ENCODE results near the gene NTM. TPM values are rescaled to one million over a fixed set of nuclear protein-coding genes. Genes with fewer than 3 reads are reported as not detected.
A peak's percentile ranks its signal among the peaks of the same experiment; 100 is the strongest.

NTM gene
- total and polyA plus RNA-seq, 2 donors (not counting 1 experiment from before 2014, with no cell fraction given) = 12.3 to 28.6 TPM

DNA sequence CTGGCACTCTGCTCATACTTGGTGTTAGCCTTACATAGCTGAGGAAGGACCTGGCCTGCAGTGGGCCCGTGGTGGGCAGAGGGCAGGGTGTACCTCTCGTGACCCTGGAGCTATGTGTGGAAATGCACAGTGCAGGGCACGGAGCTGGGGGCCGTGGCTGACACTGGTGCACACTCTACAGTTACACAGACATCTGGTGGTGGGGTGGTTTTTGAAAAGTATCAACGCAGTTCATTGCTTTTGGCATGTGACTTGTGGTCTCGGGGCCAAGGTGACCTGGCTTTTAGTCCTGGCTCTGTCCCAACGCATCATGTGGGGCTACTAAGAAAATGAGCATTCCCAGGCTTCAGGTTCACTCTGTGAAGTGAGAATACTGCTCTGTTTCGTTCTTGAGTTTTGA, 553.6 kb downstream of the NTM start:
- Histone ChIP-seq H3K27ac (ENCODE audit: insufficient read depth, low read length) (peak overlapping the region; percentile 36), H3K4me3 (replicated peaks in 1 of 4; ENCODE audit: control extremely low read depth in 1 of 4, insufficient read depth in 1 of 4, low read depth in 3 of 4, low read length in 4 of 4) (no peak overlapping the region)
- DNase-seq (ENCODE audit: low read depth in 2 of 2) = peak in 1 of 2 donors; percentile 52

DNA sequence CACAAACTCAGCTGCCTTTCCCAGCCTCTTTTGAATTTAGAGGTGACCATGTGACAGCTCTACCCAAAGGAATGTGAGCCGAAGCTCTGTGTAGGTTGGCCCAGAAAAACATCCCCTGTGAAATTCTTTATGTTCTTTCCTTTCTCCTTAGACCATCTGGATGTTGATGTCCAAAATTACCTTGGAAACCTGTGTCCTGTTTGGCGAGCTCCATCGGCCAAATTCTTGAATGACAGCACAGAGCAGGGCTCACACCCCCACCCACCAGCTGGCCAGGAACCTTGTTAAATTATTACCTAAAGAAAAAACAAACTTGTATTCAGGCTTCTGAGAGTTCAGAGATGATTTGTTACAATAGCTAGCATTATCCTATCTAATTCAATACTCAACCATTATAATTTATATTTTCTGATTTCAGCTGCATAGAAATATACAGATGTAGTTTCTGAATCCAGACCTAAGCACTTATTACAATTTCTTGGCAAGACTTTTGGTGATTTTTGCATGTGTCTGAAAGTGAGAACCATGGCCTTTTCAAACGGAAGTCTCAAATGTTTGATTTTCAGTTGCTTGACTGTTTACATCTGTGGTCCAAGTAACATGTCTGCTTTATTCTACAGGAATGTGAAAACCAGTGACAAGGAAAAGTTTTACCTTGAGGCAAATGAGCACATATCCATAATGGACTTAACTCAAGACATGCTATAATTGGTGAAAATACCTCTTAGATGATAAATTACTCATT, 554.2 kb downstream of the NTM start:
- Histone ChIP-seq H3K27me3 (ENCODE audit: control insufficient read depth, insufficient read depth, low read length) (no peaks in the 10 kb centered on the region), H3K9ac (ENCODE audit: insufficient read depth, low read length) (no peak overlapping the region), H3K4me1 (ENCODE audit: control insufficient read depth, extremely low read depth, insufficient read depth, low read length) (peaks cover 5% of the 10 kb centered on the region), H3K9me3 (ENCODE audit: control insufficient read depth, insufficient read depth, low read depth, low read length) (no peaks in the 10 kb centered on the region), H3K79me2 (ENCODE audit: control insufficient read depth, insufficient read depth, low read length) (peaks cover 4% of the 10 kb centered on the region), H2AFZ (ENCODE audit: low read length) (no peak overlapping the region), H3K27ac (ENCODE audit: insufficient read depth, low read length) (peak overlapping the region; percentile 36), H4K20me1 (ENCODE audit: control insufficient read depth, extremely low read depth, insufficient read depth, low read length) (no peaks in the 10 kb centered on the region), H3K4me2 (ENCODE audit: extremely low read depth, insufficient read depth, low read length) (peak overlapping the region; percentile 56), H3K4me3 (replicated peaks in 1 of 4; ENCODE audit: control extremely low read depth in 1 of 4, insufficient read depth in 1 of 4, low read depth in 3 of 4, low read length in 4 of 4) (no peak overlapping the region), H3K36me3 (ENCODE audit: control insufficient read depth, insufficient read depth, low read length) (no peaks in the 10 kb centered on the region)
- peak; percentile 71 to 81 for DNase-seq (ENCODE audit: low read depth in 2 of 2)
- TF ChIP-seq EZH2 (IDR thresholded peaks at IDR 0.05; ENCODE audit: low read length, missing control alignments) = no peak
- TF ChIP-seq, protein P1, sequence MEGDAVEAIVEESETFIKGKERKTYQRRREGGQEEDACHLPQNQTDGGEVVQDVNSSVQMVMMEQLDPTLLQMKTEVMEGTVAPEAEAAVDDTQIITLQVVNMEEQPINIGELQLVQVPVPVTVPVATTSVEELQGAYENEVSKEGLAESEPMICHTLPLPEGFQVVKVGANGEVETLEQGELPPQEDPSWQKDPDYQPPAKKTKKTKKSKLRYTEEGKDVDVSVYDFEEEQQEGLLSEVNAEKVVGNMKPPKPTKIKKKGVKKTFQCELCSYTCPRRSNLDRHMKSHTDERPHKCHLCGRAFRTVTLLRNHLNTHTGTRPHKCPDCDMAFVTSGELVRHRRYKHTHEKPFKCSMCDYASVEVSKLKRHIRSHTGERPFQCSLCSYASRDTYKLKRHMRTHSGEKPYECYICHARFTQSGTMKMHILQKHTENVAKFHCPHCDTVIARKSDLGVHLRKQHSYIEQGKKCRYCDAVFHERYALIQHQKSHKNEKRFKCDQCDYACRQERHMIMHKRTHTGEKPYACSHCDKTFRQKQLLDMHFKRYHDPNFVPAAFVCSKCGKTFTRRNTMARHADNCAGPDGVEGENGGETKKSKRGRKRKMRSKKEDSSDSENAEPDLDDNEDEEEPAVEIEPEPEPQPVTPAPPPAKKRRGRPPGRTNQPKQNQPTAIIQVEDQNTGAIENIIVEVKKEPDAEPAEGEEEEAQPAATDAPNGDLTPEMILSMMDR (conservative IDR thresholded peaks at IDR 0.05 in 1 of 2, IDR thresholded peaks at IDR 0.05 in 1 of 2; ENCODE audit: low read depth in 1 of 2, low read length in 2 of 2) = no peak

More for the DNA sequence above, 553.6 kb downstream of the NTM start:
- no peaks in the 10 kb centered on the region for H3K9me3 ChIP-seq (ENCODE audit: control insufficient read depth, insufficient read depth, low read depth, low read length)
- H3K4me2 ChIP-seq (ENCODE audit: extremely low read depth, insufficient read depth, low read length) = peak overlapping the region; percentile 56
- no peaks in the 10 kb centered on the region for H3K36me3 ChIP-seq (ENCODE audit: control insufficient read depth, insufficient read depth, low read length)
- H2AFZ ChIP-seq (ENCODE audit: low read length) = no peak overlapping the region
- peaks cover 5% of the 10 kb centered on the region for H3K4me1 ChIP-seq (ENCODE audit: control insufficient read depth, extremely low read depth, insufficient read depth, low read length)
- H3K79me2 ChIP-seq (ENCODE audit: control insufficient read depth, insufficient read depth, low read length) = peaks cover 4% of the 10 kb centered on the region
- no peak for TF ChIP-seq EZH2 (IDR thresholded peaks at IDR 0.05; ENCODE audit: low read length, missing control alignments)
- TF ChIP-seq, protein P1 (conservative IDR thresholded peaks at IDR 0.05 in 1 of 2, IDR thresholded peaks at IDR 0.05 in 1 of 2; ENCODE audit: low read depth in 1 of 2, low read length in 2 of 2) = no peak
- no peaks in the 10 kb centered on the region for H3K27me3 ChIP-seq (ENCODE audit: control insufficient read depth, insufficient read depth, low read length)
- no peak overlapping the region for H3K9ac ChIP-seq (ENCODE audit: insufficient read depth, low read length)
- no peaks in the 10 kb centered on the region for H4K20me1 ChIP-seq (ENCODE audit: control insufficient read depth, extremely low read depth, insufficient read depth, low read length)

DNA sequence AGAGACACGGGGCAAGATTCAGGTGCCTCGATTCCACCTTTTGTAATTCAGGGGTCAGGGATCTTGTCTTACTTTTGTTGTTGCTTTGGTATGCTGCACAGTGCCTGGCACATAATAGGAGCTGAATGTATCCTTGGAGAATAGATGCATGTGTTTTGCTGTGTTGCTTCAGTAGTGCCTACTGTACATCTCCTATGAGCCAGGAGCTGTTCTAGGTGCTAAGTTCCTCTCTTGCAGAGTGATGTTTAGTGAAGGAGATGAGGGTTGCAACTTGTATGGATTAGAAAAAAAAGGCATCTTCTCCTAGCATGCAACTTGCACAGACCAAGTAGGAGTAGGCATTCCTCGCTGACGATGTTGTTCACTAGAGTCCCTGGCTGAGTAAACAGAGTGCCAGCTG, 555.4 kb downstream of the NTM start:
- Histone ChIP-seq H3K4me1 (ENCODE audit: control insufficient read depth, extremely low read depth, insufficient read depth, low read length) (peaks cover 5% of the 10 kb centered on the region), H3K36me3 (ENCODE audit: control insufficient read depth, insufficient read depth, low read length) (no peaks in the 10 kb centered on the region), H3K4me3 (replicated peaks in 1 of 4; ENCODE audit: control extremely low read depth in 1 of 4, insufficient read depth in 1 of 4, low read depth in 3 of 4, low read length in 4 of 4) (no peak overlapping the region), H3K9me3 (ENCODE audit: control insufficient read depth, insufficient read depth, low read depth, low read length) (no peaks in the 10 kb centered on the region), H3K4me2 (ENCODE audit: extremely low read depth, insufficient read depth, low read length) (no peak overlapping the region), H3K27me3 (ENCODE audit: control insufficient read depth, insufficient read depth, low read length) (no peaks in the 10 kb centered on the region), H2AFZ (ENCODE audit: low read length) (no peak overlapping the region), H4K20me1 (ENCODE audit: control insufficient read depth, extremely low read depth, insufficient read depth, low read length) (no peaks in the 10 kb centered on the region), H3K79me2 (ENCODE audit: control insufficient read depth, insufficient read depth, low read length) (peaks cover 4% of the 10 kb centered on the region), H3K27ac (ENCODE audit: insufficient read depth, low read length) (no peak overlapping the region), H3K9ac (ENCODE audit: insufficient read depth, low read length) (no peak overlapping the region)
- DNase-seq (ENCODE audit: low read depth in 2 of 2) = no peak
- TF ChIP-seq, protein P1 (conservative IDR thresholded peaks at IDR 0.05 in 1 of 2, IDR thresholded peaks at IDR 0.05 in 1 of 2; ENCODE audit: low read depth in 1 of 2, low read length in 2 of 2) = no peak
- TF ChIP-seq EZH2 (IDR thresholded peaks at IDR 0.05; ENCODE audit: low read length, missing control alignments) = no peak
